ENCODE measurements around the gene PTX4. TPM values are rescaled to one million over a fixed set of nuclear protein-coding genes. Genes with fewer than 3 reads are reported as not detected.
A peak's percentile ranks its signal among the peaks of the same experiment; 100 is the strongest.

Gene PTX4
- total and polyA plus RNA-seq, 2 donors (not counting 3 experiments of a cell fraction or from before 2014, with no cell fraction given): 0.31 TPM; not detected in 1

DNA sequence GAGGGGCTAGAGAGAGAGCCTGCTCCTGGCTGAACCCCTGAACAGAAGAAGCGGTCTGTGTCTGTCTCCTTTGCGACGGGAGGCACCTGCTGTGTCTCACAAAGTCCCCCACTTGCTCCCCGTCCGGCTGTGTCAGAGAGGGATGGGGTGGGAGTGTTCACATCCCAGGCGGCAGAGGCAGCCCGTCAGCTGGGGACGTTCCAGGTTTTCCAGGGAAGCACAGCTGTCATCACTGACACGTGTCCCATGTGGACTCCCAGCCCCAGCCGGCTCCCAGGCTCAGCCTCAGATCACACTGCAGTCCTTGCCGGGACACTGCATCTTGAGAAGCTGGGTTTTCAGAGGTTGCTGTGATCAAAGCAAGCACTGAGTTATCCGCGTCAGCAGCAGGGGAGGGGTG lies 6.0 kb upstream of the PTX4 start:
- TF ChIP-seq JUN (IDR thresholded peaks at IDR 0.05; ENCODE audit: borderline replicate concordance, insufficient read depth, insufficient read length, low read depth) (no peak), GATA2 (IDR thresholded peaks at IDR 0.05; ENCODE audit: insufficient read depth, insufficient read length, low read depth, low read length) (no peak), FOS (IDR thresholded peaks at IDR 0.05; ENCODE audit: borderline replicate concordance, insufficient read depth, low read length) (no peak), POLR2A (IDR thresholded peaks at IDR 0.05; ENCODE audit: low read depth, low read length) (no peak), MYC (IDR thresholded peaks at IDR 0.05; ENCODE audit: low read depth, low read length) (no peak), EZH2 (IDR thresholded peaks at IDR 0.05; ENCODE audit: borderline replicate concordance, low read depth, low read length, severe bottlenecking) (no peak), POLR2AphosphoS5 (IDR thresholded peaks at IDR 0.05; ENCODE audit: insufficient read depth, low read depth, low read length) (no peak)
- TF ChIP-seq, protein P1, sequence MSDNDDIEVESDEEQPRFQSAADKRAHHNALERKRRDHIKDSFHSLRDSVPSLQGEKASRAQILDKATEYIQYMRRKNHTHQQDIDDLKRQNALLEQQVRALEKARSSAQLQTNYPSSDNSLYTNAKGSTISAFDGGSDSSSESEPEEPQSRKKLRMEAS (IDR thresholded peaks at IDR 0.05; ENCODE audit: insufficient read depth, insufficient read length): no peak
- TF ChIP-seq, protein P2, sequence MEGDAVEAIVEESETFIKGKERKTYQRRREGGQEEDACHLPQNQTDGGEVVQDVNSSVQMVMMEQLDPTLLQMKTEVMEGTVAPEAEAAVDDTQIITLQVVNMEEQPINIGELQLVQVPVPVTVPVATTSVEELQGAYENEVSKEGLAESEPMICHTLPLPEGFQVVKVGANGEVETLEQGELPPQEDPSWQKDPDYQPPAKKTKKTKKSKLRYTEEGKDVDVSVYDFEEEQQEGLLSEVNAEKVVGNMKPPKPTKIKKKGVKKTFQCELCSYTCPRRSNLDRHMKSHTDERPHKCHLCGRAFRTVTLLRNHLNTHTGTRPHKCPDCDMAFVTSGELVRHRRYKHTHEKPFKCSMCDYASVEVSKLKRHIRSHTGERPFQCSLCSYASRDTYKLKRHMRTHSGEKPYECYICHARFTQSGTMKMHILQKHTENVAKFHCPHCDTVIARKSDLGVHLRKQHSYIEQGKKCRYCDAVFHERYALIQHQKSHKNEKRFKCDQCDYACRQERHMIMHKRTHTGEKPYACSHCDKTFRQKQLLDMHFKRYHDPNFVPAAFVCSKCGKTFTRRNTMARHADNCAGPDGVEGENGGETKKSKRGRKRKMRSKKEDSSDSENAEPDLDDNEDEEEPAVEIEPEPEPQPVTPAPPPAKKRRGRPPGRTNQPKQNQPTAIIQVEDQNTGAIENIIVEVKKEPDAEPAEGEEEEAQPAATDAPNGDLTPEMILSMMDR (IDR thresholded peaks at IDR 0.05; ENCODE audit: extremely low read depth in 1 of 2, insufficient read depth in 1 of 2, low read depth in 1 of 2, low read length in 2 of 2): no peak
- peak overlapping the region; percentile 41 for H3K4me2 ChIP-seq (ENCODE audit: insufficient read depth, low read length)
- POLR2A ChIA-PET: no interaction called here
- dilution Hi-C loops (cut with MboI; ENCODE audit: extremely low pct_ligation_motif_present, low sequenced_read_pairs) (no loop called here), intact Hi-C loops (cut with micrococcal nuclease) (loop anchor here (1.0 to 5.0 kb wide), 5 partner anchors 39 to 213 kb away; partner anchors contain the start of genes MAPK8IP3 and TMEM204)
- H4K20me1 ChIP-seq (replicated peaks; ENCODE audit: control insufficient read depth, extremely low read depth, insufficient read depth, low read length): no peaks in the 10 kb centered on the region
- no peak overlapping the region for H3K27ac ChIP-seq (ENCODE audit: insufficient read depth, low read depth, low read length)
- DNase-seq (ENCODE audit: low read depth, low spot score): no peak
- CTCF ChIA-PET: interaction anchor here (0.7 to 2.3 kb wide), 31 partner anchors 14 to 237 kb away, joined by 3 to 24 read pairs (median 6); partner anchors contain the start of genes JPT2, MAPK8IP3 and TMEM204
- H3K79me2 ChIP-seq (ENCODE audit: control insufficient read depth, insufficient read depth, low read length): peaks cover 19% of the 10 kb centered on the region
- H2AFZ ChIP-seq (ENCODE audit: low read depth, low read length): no peak overlapping the region
- no peak overlapping the region for H3K9ac ChIP-seq (replicated peaks; ENCODE audit: extremely low read depth, insufficient read depth, low read length)
- H3K36me3 ChIP-seq (ENCODE audit: control insufficient read depth in 2 of 2, extremely low read depth in 1 of 2, insufficient read depth in 2 of 2, low read length in 2 of 2): peaks cover 3 to 12% of the 10 kb centered on the region in 2 experiments
- H3K27me3 ChIP-seq (ENCODE audit: control insufficient read depth in 2 of 2, insufficient read depth in 2 of 2, low read length in 2 of 2): no peaks in the 10 kb centered on the region
- H3K9me1 ChIP-seq (replicated peaks; ENCODE audit: control insufficient read depth, extremely low read depth, insufficient read depth, low read length): no peaks in the 10 kb centered on the region
- H3K9me3 ChIP-seq (replicated peaks; ENCODE audit: control insufficient read depth, insufficient read depth, low read length): no peaks in the 10 kb centered on the region
- FAIRE-seq: no peak
- peaks cover 15% of the 10 kb centered on the region for H3K4me1 ChIP-seq (ENCODE audit: control insufficient read depth, extremely low read depth, insufficient read depth, low read length)
- BruUV-seq (replicated peaks): no TSS peak
- peak overlapping the region in 1 of 3 experiments; percentile 67 for H3K4me3 ChIP-seq (replicated peaks in 1 of 3; ENCODE audit: insufficient read depth in 1 of 3, low read depth in 1 of 3, low read length in 3 of 3)

Measured in endothelial cell of umbilical vein (primary cell).